ENCODE data around the gene C16orf92.
"Not testable (repeated sequence)": the region's sequence is repeated elsewhere in the genome, so short reads cannot be mapped to it uniquely, and the experiment has no call there.

C16orf92 gene

DNA sequence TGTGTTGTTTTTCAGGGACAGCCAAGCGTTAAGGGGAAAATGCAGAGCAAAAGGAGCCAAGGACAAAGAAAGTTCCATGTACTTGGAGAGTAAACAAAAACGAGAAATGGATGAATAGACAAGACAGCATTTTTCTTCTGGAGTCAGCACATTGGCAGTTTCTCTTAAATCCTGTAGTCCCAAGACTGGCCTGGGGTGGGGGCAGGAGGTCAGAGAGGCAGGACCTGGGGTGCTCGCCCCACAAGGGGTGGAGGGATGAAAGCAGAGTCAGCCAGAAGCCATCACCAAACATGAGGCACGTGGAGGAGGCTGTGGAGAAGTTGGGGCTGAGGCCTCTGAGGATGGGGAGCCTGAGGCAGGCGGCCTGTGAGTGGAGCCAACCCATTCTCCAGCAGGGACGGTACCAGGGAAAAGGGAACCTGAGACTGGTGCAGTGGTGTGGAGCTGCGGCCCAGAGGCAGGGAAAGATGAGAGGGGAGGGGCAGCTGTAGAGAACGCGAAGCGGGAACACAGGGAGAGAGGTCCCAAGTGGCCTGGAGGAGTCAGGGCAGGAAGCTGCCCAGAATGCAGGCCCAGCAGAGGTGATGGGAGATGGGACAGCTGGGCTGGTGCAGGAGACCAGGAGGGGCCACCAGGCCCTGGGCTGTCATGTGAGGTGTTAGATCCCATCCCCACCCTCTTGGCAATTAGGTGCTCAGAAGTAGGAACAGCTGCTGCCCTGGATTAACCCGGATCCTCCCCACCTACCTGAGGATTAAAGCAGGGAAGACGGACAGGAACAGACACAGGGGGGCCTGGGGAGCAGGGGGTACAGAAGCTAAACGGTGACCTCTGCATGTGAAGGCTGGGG lies 4.8 kb downstream of the C16orf92 start:
- DNase-seq = no peak

GRCh38 chr16:30028438-30029076 lies 5.6 kb downstream of the C16orf92 start:
- DNase-seq = no peak

- no peak for DNase-seq
Observed at GRCh38 chr16:30030011-30030685, 7.2 kb downstream of the C16orf92 start.

DNA sequence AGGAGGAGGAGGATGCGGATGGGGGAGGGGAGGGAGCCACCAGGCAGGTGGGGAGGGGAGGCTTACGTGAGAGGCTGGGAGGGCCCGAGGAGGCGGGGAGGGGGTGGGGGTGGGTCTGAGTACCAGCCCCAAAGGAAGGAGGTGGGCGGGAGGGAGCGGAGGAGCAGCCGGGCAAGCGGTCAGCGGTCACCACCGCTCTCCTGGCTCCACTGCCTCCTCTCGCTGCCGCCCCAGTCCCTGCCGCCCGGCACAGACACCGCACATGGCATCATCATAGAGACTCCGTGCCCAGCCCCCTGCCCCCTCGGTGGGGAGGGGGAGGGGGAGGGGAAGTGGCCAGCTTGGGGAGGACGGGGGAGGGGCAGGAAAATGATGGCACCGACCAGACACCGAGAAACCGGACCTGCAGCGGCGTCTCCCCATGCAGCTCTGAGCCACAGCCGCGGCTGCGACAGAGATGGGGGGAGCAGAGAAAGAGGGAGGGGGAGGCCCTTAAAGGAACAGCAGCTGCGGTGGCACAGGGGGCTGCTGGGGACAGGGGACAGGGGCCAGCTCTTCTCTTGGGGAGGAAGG lies 7.9 kb downstream of the C16orf92 start, which contains the start of gene TLCD3B:
TSS of gene TLCD3B (minus strand) at position 431 of the 573 bp plus-strand sequence. CDS start 744 bp downstream, outside the sequence.
- DNase-seq = no peak

GRCh38 chr16:30031477-30031918 lies 8.5 kb downstream of the C16orf92 start:
- DNase-seq = no peak

DNA sequence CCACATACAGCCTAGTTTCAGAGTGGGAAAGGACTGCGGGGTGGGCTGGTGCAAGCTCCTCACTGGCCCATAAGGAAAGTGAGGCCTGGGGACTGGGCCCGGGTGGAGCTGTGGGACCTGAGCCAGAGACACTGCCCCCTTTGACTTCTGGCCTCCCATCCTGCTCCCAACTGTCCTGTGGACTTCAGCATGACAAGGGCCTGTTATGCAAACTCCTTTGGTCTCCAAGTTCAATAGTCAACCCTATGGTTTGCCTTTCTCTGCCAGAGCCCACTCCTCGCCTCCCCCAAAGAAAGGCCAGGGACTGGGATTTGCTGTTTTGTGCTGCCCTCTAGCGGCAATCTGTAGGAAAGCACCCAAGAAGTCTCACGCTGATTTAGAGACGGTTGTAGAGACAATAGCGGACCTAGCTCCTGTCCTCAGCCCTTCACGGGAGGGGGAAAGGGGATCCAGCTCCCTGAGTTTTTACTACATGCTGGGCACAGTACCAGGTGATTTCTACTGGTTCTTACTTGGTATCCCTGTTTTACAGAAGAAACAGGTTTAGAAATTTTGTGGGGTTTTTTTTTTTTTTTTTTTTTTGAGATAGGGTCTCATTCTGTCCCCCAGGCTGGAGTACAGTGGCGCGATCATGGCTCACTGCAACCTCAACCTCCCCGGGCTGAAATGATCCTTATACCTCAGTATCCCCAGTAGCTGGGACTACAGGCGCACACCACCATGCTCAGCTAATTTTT lies 9.3 kb downstream of the C16orf92 start:
- DNase-seq = peak; percentile 35

DNA sequence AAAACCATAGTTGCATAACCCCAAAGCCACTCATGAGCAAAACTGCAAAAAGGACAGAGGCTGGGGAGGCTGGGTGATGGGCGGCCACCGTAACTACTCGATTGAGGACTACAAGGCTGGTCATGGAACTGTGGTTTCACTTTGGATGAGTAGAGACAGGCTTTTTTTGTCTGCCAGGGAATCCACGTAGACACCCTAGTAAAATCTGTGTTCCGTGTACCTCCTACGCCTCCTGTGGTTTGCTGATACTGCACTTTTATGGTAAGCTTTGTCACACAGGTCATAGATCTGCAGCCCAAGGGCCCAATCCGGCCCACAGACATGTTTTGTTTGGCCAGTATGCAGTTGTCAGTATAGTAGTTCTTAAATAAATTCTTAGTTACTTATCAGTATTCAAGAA lies 10.3 kb downstream of the C16orf92 start:
- no peak for DNase-seq

GRCh38 chr16:30040221-30040620 lies 17.2 kb downstream of the C16orf92 start:
- DNase-seq = no peak

GRCh38 chr16:30040690-30041089 lies 17.7 kb downstream of the C16orf92 start:
- DNase-seq = not testable (repeated sequence)

DNA sequence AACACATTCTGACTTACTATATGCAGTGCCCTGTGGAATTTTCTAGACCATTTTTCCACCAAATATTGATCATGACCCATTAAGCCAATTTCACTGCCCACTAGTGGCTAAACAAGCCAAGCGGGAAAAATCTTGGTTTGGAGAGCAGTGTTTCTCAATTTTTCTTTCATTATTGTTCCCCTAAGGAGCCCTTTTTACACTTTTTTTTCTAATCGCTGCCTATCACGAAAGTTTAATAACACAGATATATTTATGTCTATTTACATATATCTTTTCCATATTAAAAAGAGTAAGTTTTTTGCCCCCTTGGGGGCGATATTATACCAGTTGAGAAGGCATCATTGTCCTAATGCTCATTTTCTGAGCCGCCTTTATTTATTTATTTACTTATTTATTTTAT lies 18.8 kb downstream of the C16orf92 start:
- DNase-seq = no peak

DNA sequence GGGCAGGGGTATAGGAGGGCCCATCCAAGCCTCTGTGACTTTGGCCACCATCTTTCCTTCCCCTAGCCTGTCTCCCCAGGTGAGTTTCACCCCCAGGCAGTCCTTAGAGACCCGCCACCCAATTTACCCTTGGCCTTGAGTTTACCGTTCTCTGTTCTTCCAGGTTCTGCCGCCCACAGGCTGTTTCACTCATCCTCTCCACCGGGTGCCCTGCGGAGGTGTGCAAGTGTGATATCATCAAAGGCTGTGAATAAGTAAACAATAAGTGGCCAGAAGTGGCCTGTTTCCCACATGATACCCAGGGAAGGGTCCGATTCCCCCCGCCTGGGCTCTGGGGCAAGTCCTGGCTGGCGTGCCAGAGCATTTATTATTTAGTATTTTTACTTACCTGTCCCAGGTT lies 23.2 kb downstream of the C16orf92 start:
- no peak for DNase-seq

DNA sequence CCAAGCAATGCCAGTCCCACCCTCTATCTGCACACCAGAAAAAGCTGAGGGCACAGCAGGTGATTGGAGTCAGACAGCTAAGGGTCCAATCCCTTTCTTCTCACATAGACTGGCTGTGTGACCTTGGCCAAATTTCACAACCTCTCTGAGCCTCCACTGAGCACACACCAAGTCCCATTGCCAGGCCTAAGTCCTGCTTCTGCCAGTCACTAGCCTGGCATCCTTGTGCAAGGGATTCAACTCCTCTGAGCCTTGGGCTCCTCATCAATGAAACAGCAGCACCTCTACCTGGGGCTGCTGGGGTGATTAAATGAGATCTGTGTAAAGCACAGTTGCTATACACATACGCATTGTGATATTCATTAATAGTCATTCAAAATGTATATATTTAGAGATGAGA lies 23.6 kb downstream of the C16orf92 start:
- no peak for DNase-seq

DNA sequence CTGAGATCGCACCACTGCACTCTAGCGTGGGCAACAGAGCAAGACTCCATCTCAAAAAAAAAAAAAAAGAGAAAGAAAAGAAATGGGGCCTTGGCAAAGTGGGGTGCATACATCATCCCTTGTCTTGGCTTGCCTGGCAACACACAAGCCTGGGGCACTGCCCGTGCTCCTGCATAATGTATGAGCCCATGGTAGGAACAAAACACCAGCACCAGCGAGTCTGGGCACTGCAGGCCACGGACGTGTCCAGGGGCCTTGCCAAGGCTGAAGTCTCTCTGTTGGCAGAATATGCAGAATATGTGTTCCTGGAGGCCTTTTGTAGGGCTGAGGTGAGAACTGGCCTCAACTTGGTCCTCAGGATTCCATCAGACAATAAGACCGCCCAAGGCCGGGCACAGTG lies 26.9 kb downstream of the C16orf92 start:
- DNase-seq = no peak

DNA sequence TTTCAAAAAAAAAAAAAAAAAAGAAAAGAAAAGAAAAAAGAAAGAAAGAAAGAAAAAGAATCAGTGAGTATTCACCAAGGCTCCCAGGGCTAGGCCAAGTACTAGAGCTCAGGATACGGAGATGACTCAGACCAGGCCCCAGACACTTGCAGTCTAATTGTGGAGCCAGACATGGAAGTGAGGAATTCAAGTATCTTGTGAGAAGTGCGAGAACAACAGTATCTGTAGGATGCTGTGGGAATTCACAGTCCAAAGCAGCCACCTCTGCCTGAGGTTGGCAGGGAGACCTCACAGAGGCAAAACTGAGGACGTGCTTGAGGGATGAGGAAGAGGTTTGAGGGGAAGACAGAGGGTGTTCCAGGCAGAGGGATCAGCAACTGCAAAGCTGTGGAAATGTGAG lies 28.5 kb downstream of the C16orf92 start:
- no peak for DNase-seq

GRCh38 chr16:30052671-30053372 lies 29.8 kb downstream of the C16orf92 start:
- DNase-seq = peak; percentile 91

- no peak for DNase-seq
Observed at GRCh38 chr16:30053376-30054015, 30.5 kb downstream of the C16orf92 start.

DNA sequence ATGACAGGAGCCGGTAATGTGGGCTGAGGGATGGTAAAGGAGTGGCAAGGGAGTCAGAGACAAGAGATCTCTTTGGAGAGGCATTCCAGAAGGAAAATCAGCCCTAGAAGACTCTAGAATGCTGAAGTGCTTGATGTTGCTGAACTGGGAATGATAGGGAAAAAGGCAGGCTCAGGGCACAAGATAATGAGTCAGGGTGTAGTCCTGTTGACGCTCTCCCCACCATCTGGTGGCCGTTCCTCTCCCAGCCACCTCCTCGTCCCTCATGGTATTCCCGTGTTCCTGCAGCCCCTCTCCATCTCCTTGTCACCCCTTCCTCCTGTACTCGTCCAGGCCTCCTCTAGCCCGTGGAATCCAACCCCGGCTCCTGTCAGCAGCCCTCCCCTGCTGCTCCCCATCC lies 31.5 kb downstream of the C16orf92 start:
- DNase-seq = no peak

- peak; percentile 35 for DNase-seq
Observed at GRCh38 chr16:30054959-30055553, 32.1 kb downstream of the C16orf92 start.

GRCh38 chr16:30060346-30060745 lies 37.3 kb downstream of the C16orf92 start:
- DNase-seq = no peak

DNA sequence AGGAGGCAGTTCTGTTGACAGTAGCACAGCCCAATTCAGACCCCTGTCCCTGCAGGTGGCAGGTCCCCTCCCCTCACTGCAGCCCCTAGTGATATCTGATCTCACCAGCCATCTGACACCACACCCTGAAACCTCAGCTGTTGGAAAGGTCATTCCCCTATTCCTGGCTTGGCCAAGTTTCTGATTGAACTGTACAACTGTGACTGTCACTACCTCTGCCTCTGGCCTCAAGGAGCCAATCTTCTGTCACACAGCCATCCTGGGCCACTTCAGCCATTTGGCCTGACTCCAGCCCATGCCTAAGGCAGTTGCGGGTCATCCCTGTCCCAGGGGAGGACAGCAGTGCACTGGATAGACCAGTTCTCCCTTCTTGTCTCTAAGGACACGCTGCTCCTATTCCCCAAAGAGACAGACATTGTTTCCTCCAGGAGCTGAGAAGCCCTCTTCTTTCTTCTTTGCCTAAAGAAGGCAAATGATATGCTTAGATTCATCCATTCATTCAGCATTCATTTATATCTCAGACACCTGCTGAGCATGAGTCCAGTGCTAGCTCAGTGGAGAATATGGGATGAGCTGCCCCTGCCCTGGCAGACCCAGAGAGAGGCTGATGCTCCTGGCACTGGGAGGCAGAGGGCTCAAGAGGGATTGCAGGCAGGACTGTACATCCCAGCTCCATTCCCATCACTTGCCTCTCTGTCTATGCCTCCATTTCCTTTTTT lies 38.0 kb downstream of the C16orf92 start:
- no peak for DNase-seq
